HG02610 (cell line): ENCODE data around the gene ECE1.
"Not testable (repeated sequence)": the region's sequence is repeated elsewhere in the genome, so short reads cannot be mapped to it uniquely, and the experiment has no call there.

Experiments used
- ATAC-seq: cut with Tn5 transposase; IDR thresholded peaks from one replicate; pipeline ENCODE4 v1.9.1; 2021; ENCODE audit warnings: mild to moderate bottlenecking, moderate library complexity; ENCODE audit not compliant: unreplicated experiment

ECE1 gene

DNA sequence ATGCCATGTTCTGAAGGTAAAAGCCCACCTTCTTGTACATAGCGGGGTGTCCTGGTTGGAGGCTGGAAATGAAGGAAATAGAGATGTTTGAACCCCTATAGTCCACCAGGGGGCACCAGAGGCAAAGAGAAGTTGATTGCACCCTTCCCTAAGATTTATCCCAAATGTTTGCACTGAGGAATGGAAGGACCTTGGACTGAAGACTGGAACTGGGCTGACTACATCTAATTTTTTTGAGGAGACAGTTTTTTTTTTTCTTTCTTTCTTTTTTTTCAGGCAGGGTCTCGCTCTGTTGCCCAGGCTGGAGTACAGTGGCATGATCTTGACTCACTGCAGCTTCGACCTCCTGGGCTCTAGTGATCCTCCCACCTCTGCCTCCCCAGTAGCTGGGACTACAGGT lies 58.2 kb downstream of the ECE1 start:
- no peak for ATAC-seq

DNA sequence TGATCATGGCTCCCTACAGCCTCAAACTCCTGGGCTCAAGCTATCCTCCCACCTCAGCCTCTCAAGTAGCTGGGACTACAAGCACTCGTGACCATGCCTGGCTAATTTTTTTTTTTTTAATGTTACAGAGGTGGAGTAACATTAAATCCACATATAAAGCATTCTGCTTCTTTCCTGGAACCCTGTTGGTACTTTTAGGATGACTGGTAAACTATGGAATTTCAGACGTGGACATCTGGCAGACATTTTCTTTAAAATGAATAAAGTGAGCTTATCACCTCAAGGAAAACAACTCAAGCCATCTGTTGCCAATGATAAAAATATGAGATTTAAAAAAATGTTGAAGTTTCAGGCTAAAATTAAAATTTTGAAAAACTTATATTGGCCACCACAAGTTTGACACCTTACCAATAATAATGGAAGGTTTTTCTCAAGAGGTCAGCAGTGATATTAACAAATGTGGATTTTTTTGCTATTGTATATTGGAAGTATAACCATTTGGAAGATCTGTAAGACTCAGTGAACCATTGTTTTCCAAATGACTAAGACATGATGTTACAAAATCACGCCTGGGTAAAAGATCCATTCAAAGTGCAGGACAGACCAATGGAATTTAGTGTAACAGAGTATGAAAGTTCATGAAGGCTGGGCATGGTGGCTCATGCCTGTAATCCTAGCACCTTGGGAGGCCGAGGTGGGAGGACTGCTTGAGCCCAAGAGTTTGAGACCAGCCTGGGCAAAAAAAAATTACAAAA lies 60.8 kb downstream of the ECE1 start:
- no peak for ATAC-seq

DNA sequence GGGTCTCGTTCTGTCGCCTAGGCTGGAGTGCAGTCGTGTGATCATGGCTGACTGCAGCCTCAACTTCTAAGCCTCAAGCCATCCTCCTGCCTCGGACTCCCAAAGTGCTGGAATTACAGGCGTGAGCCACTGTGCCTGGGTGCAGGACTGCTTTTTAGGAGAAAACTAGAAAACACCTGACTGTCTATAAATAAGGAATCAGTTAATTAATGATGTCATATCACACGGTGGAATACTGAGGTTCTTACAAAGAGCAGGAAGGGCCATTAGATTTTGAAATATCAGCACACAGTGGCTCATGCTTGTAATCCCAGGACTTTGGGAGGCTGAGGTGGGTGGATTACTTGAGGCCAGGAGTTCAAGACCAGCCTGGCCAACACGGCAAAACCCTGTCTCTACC lies 62.0 kb downstream of the ECE1 start:
- ATAC-seq, result not testable (repeated sequence)

DNA sequence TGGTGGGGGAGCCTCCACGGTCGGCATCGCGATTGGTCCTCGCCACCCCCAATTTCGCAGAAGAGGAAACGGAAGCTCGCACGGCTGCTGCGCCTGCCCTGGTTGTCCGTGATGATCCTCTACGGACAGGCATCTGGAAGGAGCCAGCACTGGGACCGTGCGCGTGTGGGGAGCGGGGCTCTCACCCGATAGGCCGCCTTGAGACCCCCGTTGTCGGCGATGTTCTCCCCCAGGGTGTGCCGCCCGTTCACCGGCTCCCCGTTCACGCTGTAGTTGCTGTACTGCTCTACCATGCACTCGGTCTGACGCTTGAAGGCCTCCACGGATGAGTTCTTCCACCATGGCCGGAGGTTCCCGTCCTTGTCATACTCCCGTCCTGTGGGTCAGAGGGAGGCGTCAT lies 65.2 kb downstream of the ECE1 start:
- ATAC-seq, result no peak

DNA sequence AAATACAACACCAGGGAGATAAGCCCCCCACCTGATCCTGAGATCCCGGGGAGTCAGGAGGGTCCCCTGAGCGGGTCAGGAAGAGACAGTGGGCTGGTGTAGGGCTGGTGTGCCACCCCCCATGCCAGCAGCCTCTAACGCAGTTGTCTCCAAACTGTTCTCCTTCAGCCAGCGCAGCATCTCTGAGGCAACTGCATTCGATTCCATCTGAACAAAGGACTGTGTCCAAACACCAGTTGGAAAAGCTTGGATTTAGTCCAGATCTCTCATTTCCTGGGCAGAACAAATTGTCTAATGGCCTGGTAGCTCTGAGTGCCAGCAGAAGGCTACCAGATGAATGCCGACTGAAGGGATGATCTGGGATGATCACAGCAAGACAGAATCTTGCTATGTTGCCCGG lies 69.4 kb downstream of the ECE1 start:
- ATAC-seq, result no peak

DNA sequence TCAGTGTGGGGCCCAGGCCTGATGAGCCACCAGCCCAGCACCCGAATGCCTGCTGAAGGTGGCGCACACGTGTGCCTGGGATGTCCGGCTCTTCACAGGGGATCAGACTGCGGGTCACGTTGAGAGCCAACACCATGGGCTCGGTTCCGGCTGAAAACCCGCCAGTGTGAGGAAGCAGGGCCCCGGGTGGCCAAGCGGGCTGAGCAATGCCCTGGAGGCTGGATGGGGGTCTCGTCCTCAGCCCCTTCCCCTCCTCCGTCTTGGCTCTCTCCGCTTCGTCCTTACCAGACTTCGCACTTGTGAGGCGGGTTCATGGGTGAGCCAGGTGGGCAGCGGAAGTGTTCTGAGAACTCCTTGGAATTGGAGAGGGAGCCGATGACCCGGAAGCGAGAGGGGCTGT lies 70.6 kb downstream of the ECE1 start:
- ATAC-seq, result no peak

DNA sequence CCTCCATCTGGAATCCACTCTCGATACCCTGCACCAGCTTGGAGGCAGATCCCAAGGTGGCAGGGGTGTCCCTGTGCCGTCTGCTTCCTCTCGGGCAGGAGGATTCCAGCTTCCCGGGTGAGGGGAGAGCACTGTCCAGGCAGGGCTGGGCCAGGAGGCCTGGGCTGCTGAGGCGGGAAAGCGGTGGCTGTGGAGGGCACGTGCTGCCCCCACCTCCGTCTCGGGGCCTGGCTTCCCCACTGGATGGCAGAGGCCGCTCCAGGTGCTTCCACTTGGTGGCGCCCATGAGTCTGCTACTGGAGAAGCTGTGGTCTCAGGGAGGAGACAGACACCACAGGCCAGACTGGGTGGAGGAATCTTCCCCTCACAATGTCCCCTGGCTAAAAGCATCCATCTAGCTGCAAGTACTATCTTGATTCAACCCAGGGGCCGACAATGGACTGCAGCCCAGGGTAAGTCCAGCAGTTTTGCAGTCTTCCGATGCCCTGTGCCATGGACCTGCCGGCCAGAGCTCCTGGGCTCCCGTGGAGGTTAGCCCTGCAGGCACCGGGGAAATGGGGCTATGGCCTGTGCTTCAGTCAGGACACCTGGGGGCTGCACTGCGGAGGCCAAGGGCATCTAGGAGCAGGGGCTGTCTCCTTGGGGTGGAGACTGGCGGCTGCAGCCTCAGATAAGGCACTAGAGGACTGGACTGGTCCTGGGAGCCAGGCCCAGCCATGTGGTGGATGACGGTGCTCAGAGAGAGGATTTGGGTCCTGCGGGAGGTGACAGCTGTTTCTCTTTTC lies 72.3 kb downstream of the ECE1 start:
- ATAC-seq, result no peak

DNA sequence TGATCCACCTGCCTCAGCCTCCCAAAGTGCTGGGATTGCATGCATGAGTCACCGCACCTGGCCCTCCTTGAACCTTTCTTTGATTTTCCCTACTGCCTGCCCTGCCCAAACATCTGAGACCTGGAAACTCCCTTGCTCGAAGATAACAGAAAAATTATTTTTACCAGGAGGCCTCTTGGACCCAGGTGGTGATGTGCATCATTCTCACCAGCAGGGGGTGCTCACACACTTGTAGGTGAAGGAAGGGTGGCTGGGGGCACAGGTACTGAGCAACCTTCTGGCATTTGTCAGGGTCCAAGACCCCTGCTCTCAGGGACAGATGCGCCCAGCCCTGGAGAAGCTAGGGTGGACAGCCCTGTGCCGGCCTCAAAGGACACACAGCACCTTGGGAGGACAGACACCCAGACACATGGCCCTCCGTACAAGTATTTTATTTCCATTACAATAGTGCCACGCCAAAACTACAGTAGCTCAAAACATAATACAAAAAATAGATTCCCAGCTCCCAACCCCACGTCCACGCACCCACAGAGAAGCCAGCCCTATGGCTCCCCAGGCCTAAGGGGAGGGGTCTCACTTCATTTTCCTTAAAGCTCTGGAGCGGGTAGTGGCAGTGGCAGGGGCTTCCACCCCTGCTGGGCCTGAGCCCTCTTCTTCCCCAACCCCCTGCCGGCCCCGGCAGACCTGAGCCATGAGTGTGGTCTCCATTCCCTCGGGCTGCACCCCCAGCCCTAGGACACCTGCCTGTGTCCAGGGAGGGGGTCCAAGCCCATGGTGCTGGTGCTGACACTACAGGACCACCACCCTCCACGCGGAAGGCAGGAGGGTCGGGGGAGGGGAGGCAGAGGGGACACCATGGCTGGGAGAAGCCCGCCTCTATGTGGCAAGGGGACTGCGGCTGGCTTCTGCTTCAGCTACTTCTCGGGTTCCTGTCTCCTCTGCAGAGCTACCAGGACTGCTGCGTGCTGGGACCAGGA lies 73.1 kb downstream of the ECE1 start:
- no peak for ATAC-seq

DNA sequence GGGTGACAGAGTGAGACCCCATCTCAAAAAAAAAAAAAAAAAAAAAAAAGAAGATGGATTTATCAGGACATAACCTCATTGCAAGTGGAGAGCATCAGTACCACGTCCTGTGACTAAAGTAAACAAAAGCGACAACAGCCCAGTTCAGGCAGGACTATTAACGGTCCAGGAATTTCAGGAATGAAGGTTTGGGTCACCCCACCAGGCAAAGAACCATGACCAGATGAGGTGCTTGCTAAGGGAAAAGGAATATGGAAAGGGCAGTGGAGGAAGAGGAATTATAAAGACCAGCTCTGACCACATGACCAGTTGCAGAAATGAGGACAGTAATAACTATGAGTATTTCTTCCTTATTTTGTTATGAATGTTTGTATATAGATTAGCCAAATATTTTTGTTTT lies 78.1 kb downstream of the ECE1 start:
- ATAC-seq, result no peak

DNA sequence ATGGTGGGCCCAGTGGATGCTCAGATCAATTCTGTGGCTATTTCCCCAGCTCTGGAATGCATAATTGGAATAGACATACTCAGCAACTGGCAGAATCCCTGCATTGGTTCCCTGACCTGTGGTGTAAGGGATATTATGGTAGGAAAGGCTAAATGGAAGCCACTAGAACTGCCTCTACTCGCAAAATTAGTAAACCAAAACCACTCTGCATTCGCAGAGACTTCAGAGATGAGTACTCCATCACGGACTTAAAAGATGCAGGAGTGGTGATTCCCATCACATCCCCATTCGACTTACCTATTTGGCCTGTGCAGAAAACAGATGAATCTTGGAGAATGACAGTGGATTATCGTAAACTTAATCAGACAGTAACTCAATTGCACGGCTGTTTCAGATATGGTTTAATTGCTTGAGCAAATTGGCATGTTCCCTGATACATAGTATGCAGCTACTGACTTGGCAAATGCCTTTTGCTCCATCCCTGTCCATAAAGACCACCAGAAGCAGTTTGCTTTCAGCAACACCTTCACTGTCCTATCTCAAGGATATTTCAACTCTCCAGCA lies 82.0 kb downstream of the ECE1 start:
- ATAC-seq, result not testable (repeated sequence)

DNA sequence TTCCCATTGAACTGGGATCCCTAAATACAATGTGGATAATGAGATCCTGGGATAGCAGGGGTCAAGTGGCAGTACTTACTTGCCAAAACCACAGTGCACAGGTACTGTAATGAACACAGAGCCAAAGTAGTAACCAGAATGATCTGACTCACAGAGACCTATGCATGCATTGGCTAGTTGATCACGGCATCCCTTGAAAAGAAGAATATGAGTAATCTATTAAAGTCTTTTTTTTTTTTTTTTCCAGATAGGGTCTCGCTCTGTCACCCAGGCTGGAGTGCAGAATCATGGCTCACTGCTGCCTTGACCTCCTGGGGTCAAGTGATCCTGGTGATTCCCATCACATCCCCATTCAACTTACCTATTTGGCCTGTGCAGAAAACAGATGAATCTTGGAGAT lies 84.1 kb downstream of the ECE1 start:
- ATAC-seq, result no peak

DNA sequence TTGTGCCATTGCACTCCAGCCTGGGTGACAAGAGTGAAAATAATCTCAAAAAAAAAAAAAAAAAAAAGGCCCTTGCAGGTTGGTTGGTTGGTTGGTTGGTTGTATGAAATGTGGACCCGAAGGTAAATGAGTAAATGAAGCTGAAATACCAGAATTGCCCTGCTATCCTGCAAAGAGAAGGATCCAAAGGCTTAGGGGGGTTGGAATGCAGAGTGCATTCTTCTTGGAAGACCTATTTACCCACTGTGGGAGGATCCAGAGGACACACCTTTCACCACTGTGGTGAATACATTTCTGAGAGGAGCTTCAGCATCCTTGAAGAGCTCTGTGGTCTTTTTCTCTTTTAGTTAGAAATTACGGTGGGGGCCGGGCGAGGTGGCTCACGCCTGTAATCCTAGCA lies 84.8 kb downstream of the ECE1 start:
- ATAC-seq, result no peak

DNA sequence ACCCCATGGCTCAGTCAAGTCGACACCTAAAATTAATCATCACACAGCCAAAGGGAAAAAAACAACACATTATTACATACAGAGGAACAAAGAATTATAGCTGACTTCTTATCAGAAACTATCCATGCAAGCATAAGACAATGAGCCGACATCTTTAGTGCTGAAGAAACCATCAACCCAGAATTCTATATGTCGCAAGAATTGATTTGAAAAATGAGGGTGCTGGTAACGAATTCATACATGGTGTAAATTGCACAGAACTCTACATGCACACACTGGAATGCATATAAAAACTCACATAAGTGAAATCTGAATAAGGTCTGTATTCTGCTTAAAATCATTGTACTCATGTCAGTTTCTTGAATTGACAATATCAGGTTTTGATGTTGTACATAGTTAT lies 88.6 kb downstream of the ECE1 start:
- no peak for ATAC-seq

DNA sequence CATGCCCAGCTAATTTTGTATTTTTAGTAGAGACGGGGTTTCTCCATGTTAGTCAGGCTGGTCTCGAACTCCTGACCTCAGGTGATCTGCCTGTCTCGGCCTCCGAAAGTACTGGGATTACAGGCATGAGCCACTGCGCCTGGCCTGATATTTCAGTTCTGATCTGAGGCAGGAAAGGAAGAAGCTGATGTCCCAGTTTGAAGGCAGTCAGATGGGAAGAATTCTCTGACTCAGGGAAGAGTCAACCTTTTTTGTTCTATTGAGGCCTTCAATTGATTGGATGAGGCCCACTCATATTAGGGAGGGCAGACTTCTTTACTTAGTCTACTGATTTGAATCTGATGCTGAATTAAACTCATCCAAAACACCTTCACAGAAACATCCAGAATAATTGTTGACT lies 89.0 kb downstream of the ECE1 start:
- not testable (repeated sequence) for ATAC-seq

DNA sequence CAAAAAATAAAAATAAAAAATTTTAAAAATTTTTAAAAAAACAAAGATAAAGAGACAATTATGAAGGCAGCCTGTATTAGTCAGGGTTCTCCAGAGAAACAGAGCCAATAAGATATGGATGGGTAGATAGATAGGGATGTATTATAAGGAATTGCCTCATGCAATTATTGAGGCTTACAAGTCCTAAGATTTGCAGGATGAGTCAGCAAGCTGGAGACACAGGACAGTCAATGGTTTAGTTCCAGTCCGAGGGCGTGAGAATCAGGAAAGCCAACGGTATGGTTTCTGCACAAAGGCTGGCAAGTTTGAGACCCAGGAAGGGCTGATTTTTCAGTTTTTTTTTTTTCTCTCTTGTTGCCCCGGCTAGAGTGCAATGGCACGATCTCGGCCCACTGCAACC lies 89.5 kb downstream of the ECE1 start:
- ATAC-seq, result no peak

DNA sequence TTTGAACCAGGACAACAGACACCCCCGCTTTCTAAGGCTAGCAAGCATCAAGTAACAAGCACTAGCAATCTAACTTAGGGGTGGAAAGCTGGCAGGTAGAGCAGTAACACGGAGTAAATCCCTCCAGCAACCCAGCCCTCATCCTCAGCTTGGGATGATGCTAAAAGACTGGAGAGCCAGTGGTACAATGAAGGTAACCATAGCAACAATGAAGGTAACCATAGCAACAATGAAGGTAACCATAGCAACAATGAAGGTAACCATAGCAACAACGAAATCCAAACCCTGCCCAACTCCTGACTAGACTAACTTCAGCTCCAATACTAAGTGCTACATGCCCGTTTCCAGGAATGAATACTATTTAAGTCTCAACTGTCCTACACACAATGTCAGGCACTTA lies 91.3 kb downstream of the ECE1 start:
- no peak for ATAC-seq

DNA sequence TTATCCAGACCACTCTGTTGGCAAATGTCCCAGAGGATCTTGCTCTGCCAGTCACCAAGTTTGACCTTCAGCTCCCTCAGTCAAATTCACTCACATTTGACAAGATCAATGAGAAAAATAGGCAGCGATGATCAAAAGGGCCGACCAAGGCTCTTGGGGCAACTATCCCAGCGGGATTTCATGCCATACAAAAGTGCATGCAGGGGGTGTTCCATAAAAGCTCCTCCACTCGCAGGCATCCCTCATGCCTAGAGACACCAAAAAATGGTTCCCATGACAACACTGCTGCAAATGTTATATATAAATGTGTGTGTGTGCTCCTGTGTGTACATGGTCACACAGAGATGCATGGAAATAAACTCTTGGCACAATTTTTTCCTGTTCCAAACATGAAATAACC lies 97.4 kb downstream of the ECE1 start:
- ATAC-seq, result no peak

DNA sequence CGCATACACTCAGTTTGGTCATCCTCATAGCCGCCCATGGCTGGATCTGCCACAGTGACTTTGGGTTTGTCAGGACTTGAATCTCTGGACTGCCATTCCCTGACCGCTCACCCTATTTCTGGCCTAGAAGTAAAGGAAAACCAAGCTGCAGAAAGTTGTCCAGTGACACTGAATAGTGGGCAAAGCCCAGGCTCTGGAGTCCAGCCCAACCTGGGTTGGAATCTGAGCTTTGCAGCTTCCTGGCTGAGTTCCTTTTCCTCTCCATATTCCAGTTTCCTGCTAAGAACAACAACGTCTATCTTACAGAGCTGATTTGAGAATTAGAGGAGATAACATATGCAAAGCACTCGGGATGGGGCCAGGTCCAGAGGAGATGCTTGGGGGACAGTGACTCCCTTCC lies 98.0 kb downstream of the ECE1 start:
- ATAC-seq, result no peak

DNA sequence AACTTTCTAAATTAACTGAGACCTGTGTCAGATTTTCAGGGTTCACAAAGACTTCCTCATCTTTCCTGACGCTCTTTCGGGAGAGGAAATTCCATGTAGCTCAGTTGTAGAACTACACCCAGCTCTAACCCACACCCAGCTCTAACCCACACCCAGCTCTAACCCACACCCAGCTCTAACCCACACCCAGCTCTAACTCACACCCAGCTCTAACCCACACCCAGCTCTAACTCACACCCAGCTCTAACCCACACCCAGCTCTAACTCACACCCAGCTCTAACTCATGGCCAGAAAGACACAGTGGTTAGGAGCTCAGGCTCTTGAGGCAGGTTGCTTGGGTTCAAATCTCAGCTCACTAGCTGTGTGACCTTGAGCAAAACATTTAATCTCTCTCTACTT lies 99.5 kb downstream of the ECE1 start:
- ATAC-seq, result not testable (repeated sequence)

DNA sequence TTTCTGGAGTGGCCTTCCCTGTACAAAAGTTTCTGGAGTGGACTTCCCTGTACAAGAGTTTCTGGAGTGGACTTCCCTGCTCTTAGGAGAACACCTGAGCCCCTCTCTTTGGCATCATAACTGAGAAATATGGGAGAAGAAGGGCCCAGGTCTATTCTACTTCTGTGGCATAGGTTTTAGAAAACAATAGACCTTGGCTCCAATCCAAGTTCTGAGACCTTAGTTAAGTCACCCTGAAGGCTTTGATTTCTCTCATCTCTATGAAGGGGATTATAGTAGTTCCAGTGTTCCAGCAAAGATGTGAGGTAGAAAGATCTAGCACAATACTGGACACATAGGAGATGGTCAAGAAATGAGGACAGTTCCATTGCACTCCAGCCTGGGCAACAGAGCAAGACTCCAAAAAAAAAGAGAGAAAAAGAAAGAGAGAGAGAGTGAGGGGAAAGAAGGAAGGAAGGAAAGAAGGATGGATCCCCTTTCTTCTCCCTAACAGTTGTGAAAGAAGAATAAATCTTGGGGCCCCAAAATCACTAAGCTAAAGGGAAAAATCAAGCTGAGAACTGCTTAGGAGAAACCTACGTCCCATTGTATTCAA lies 100.3 kb downstream of the ECE1 start:
- no peak for ATAC-seq

DNA sequence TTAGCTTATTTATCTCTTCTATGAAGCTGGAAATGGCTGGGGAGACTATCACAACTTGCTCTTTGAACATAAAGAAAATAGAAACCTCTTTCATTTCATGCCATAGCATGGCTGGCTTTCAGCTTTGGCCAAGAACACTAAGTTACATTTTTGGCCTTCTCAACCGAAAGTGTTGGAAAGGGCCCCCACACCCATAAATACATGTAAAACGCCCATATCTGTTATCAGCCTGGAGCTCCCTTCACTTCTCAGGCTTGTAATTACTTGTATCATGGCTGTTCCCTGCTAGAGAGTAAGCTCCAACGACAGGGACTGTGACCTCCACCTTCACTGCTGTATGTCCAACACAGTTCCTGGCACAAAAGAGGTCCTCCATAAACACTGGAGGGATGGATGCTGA lies 100.8 kb downstream of the ECE1 start:
- ATAC-seq, result no peak
